Measurements from ENCODE around the gene NRG2. TPM values are rescaled to one million over a fixed set of nuclear protein-coding genes. Genes with fewer than 3 reads are reported as not detected.

NRG2 gene
- total and polyA plus RNA-seq, 4 donors, result 2.4 to 11.5 (median 7.3) TPM

- peaks cover 21% of the 10 kb centered on the region for H3K27me3 ChIP-seq (ENCODE audit: control insufficient read depth, insufficient read depth, low read length)
- H3K27ac ChIP-seq (ENCODE audit: low read depth, low read length), result no peak overlapping the region
- H3K4me1 ChIP-seq (ENCODE audit: control insufficient read depth, insufficient read depth, low read length), result peaks cover 24% of the 10 kb centered on the region
- no peaks in the 10 kb centered on the region for H3K36me3 ChIP-seq (ENCODE audit: control insufficient read depth, insufficient read depth, low read length)
- WGBS (ENCODE audit: insufficient coverage), result 100% methylated on average over 1 of the region's 2 CpGs
- DNase-seq (ENCODE audit: low read depth in 4 of 6, low spot score in 6 of 6), result no peak
- no peak overlapping the region for H3K4me3 ChIP-seq (ENCODE audit: low read depth, low read length)
- H3K9me3 ChIP-seq (ENCODE audit: control insufficient read depth, insufficient read depth, low read length), result no peaks in the 10 kb centered on the region
Observed at GRCh38 chr5:139906661-139907060, 136.4 kb downstream of the NRG2 start.

- DNase-seq (ENCODE audit: low read depth in 4 of 6, low spot score in 6 of 6), result peak in 2 of 6 donors; percentile 33 to 53
- H3K4me3 ChIP-seq (ENCODE audit: low read depth, low read length), result peak overlapping the region; percentile 48
- peaks cover 27% of the 10 kb centered on the region for H3K4me1 ChIP-seq (ENCODE audit: control insufficient read depth, insufficient read depth, low read length)
- H3K27me3 ChIP-seq (ENCODE audit: control insufficient read depth, insufficient read depth, low read length), result peaks cover 23% of the 10 kb centered on the region
- 6% methylated on average over 16 of the region's 22 CpGs for WGBS (ENCODE audit: insufficient coverage)
- no peaks in the 10 kb centered on the region for H3K36me3 ChIP-seq (ENCODE audit: control insufficient read depth, insufficient read depth, low read length)
- H3K9me3 ChIP-seq (ENCODE audit: control insufficient read depth, insufficient read depth, low read length), result no peaks in the 10 kb centered on the region
- H3K27ac ChIP-seq (ENCODE audit: low read depth, low read length), result no peak overlapping the region
Observed at GRCh38 chr5:139904816-139905661, 138.1 kb downstream of the NRG2 start.

GRCh38 chr5:139904566-139904815, 138.6 kb downstream of the NRG2 start:
- DNase-seq (ENCODE audit: low read depth in 4 of 6, low spot score in 6 of 6), result no peak
- Histone ChIP-seq H3K36me3 (ENCODE audit: control insufficient read depth, insufficient read depth, low read length) (no peaks in the 10 kb centered on the region), H3K27me3 (ENCODE audit: control insufficient read depth, insufficient read depth, low read length) (peaks cover 23% of the 10 kb centered on the region), H3K9me3 (ENCODE audit: control insufficient read depth, insufficient read depth, low read length) (no peaks in the 10 kb centered on the region), H3K4me3 (ENCODE audit: low read depth, low read length) (peak overlapping the region; percentile 48), H3K27ac (ENCODE audit: low read depth, low read length) (no peak overlapping the region), H3K4me1 (ENCODE audit: control insufficient read depth, insufficient read depth, low read length) (peaks cover 27% of the 10 kb centered on the region)
- WGBS (ENCODE audit: insufficient coverage), result 0% methylated on average over 16 of the region's 17 CpGs

DNA sequence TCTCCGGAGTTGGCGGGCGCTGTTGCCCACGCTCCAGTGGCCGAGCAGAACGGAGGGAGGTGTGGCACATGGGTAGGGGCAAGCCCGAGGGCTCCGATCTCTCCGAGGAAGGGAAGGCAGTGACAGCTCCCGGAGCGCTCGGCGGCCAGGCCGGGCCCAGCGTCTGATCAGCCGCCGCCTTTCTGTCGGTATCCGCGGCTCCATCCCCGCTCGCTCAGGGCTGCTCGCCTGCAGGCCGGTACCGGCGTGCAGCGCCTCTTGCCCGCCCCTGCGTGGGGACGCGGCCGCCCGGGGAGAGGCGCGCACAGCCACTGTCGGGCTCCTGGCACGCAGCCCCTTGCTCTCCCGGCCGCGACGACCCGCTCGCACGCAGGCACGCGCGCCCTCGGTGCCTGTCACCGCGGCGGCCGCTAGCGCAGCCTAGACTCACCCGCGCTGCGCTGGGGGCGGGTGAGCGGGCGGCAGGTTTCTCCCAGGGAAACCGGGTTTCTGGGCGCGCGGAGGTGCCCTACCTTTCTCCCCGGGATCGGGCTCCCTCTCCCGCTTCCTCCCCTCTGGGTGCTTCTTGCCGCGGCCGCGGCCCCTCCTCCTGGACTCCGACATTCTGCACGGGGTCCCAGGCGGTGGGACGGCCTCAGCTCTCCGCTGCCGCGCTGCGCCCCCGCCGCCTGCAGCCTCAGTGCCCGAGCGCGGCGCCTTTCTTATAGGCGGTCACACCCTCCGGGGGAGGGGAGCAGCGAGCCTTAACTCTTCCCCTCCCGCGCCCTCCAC, 139.1 kb downstream of the NRG2 start:
- peaks cover 23% of the 10 kb centered on the region for H3K27me3 ChIP-seq (ENCODE audit: control insufficient read depth, insufficient read depth, low read length)
- peaks cover 27% of the 10 kb centered on the region for H3K4me1 ChIP-seq (ENCODE audit: control insufficient read depth, insufficient read depth, low read length)
- H3K36me3 ChIP-seq (ENCODE audit: control insufficient read depth, insufficient read depth, low read length), result no peaks in the 10 kb centered on the region
- peak overlapping the region; percentile 48 for H3K4me3 ChIP-seq (ENCODE audit: low read depth, low read length)
- WGBS (ENCODE audit: insufficient coverage), result under 1% methylated on average over 87 of the region's 89 CpGs
- no peaks in the 10 kb centered on the region for H3K9me3 ChIP-seq (ENCODE audit: control insufficient read depth, insufficient read depth, low read length)
- DNase-seq (ENCODE audit: low read depth in 4 of 6, low spot score in 6 of 6), result peak in 3 of 6 donors; percentile 36 to 86 (median 78)
- H3K27ac ChIP-seq (ENCODE audit: low read depth, low read length), result no peak overlapping the region

GRCh38 chr5:139903450-139903794, 139.7 kb downstream of the NRG2 start:
- peaks cover 23% of the 10 kb centered on the region for H3K27me3 ChIP-seq (ENCODE audit: control insufficient read depth, insufficient read depth, low read length)
- no peak overlapping the region for H3K27ac ChIP-seq (ENCODE audit: low read depth, low read length)
- 10% methylated on average over 14 of the region's 14 CpGs for WGBS (ENCODE audit: insufficient coverage)
- H3K9me3 ChIP-seq (ENCODE audit: control insufficient read depth, insufficient read depth, low read length), result no peaks in the 10 kb centered on the region
- peaks cover 24% of the 10 kb centered on the region for H3K4me1 ChIP-seq (ENCODE audit: control insufficient read depth, insufficient read depth, low read length)
- H3K4me3 ChIP-seq (ENCODE audit: low read depth, low read length), result peak overlapping the region; percentile 31
- no peaks in the 10 kb centered on the region for H3K36me3 ChIP-seq (ENCODE audit: control insufficient read depth, insufficient read depth, low read length)
- DNase-seq (ENCODE audit: low read depth in 4 of 6, low spot score in 6 of 6), result no peak

- H3K27me3 ChIP-seq (ENCODE audit: control insufficient read depth, insufficient read depth, low read length), result peaks cover 23% of the 10 kb centered on the region
- no peaks in the 10 kb centered on the region for H3K9me3 ChIP-seq (ENCODE audit: control insufficient read depth, insufficient read depth, low read length)
- peaks cover 24% of the 10 kb centered on the region for H3K4me1 ChIP-seq (ENCODE audit: control insufficient read depth, insufficient read depth, low read length)
- 67% methylated on average over 1 of the region's 3 CpGs for WGBS (ENCODE audit: insufficient coverage)
- no peak overlapping the region for H3K4me3 ChIP-seq (ENCODE audit: low read depth, low read length)
- no peak overlapping the region for H3K27ac ChIP-seq (ENCODE audit: low read depth, low read length)
- H3K36me3 ChIP-seq (ENCODE audit: control insufficient read depth, insufficient read depth, low read length), result no peaks in the 10 kb centered on the region
- no peak for DNase-seq (ENCODE audit: low read depth in 4 of 6, low spot score in 6 of 6)
Observed at GRCh38 chr5:139901986-139902385, 141.1 kb downstream of the NRG2 start.

DNA sequence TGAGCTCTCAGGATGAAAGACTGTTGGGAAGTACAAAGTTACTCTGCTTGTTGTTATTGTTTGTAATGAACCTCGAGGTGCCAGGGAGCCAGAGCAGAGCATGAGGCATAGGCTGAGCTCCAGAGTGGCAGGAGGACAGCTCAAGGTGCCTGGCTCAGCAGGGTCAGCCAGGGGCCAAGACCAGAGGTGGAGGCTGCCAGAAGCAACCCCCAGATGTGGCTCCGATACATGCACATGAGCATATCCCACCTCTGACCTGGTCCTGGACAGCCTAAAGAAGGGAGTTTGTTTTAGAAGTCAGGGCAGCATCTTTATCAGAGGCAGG, 141.9 kb downstream of the NRG2 start:
- Histone ChIP-seq H3K4me3 (ENCODE audit: low read depth, low read length) (no peak overlapping the region), H3K27me3 (ENCODE audit: control insufficient read depth, insufficient read depth, low read length) (peaks cover 23% of the 10 kb centered on the region), H3K4me1 (ENCODE audit: control insufficient read depth, insufficient read depth, low read length) (peaks cover 26% of the 10 kb centered on the region), H3K9me3 (ENCODE audit: control insufficient read depth, insufficient read depth, low read length) (no peaks in the 10 kb centered on the region), H3K27ac (ENCODE audit: low read depth, low read length) (no peak overlapping the region), H3K36me3 (ENCODE audit: control insufficient read depth, insufficient read depth, low read length) (no peaks in the 10 kb centered on the region)
- WGBS (ENCODE audit: insufficient coverage), result 57% methylated on average over 1 of the region's 2 CpGs
- DNase-seq (ENCODE audit: low read depth in 4 of 6, low spot score in 6 of 6), result no peak

- Histone ChIP-seq H3K9me3 (ENCODE audit: control insufficient read depth, insufficient read depth, low read length) (no peaks in the 10 kb centered on the region), H3K27ac (ENCODE audit: low read depth, low read length) (no peak overlapping the region), H3K4me3 (ENCODE audit: low read depth, low read length) (no peak overlapping the region), H3K27me3 (ENCODE audit: control insufficient read depth, insufficient read depth, low read length) (peaks cover 23% of the 10 kb centered on the region), H3K4me1 (ENCODE audit: control insufficient read depth, insufficient read depth, low read length) (peaks cover 30% of the 10 kb centered on the region), H3K36me3 (ENCODE audit: control insufficient read depth, insufficient read depth, low read length) (no peaks in the 10 kb centered on the region)
- no peak for DNase-seq (ENCODE audit: low read depth in 4 of 6, low spot score in 6 of 6)
- 83% methylated on average over 3 of the region's 3 CpGs for WGBS (ENCODE audit: insufficient coverage)
Observed at GRCh38 chr5:139900546-139901250, 142.4 kb downstream of the NRG2 start.

DNA sequence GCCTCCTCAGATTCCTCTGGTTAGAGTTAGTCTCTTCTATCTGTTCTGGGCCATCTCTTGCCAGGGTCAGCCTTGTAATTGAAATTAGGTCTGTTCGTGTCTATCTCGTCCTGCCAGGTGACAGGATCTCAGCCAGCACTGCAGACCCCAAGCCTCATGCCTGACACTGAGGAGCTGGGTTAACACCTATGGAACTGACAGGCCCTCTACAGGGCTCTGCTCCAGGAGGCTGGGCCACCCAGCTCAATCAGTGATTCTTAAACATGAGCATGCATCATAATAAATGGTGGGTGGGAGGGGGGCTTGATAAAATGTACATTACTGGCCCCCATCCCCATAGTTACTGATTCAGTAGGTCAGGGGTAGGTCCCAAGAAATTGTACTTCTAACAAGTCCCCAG, 144.1 kb downstream of the NRG2 start:
- Histone ChIP-seq H3K27ac (ENCODE audit: low read depth, low read length) (no peak overlapping the region), H3K4me1 (ENCODE audit: control insufficient read depth, insufficient read depth, low read length) (peaks cover 28% of the 10 kb centered on the region), H3K4me3 (ENCODE audit: low read depth, low read length) (no peak overlapping the region), H3K36me3 (ENCODE audit: control insufficient read depth, insufficient read depth, low read length) (peaks cover 2% of the 10 kb centered on the region), H3K9me3 (ENCODE audit: control insufficient read depth, insufficient read depth, low read length) (no peaks in the 10 kb centered on the region), H3K27me3 (ENCODE audit: control insufficient read depth, insufficient read depth, low read length) (peaks cover 19% of the 10 kb centered on the region)
- WGBS (ENCODE audit: insufficient coverage), result no CpG with 5 or more reads among the region's 2 CpGs
- no peak for DNase-seq (ENCODE audit: low read depth in 4 of 6, low spot score in 6 of 6)

All from spinal cord (tissue), 10 donors.